ENCODE results near the gene RAPSN.
A peak's percentile ranks its signal among the peaks of the same experiment; 100 is the strongest.

RAPSN gene

DNA sequence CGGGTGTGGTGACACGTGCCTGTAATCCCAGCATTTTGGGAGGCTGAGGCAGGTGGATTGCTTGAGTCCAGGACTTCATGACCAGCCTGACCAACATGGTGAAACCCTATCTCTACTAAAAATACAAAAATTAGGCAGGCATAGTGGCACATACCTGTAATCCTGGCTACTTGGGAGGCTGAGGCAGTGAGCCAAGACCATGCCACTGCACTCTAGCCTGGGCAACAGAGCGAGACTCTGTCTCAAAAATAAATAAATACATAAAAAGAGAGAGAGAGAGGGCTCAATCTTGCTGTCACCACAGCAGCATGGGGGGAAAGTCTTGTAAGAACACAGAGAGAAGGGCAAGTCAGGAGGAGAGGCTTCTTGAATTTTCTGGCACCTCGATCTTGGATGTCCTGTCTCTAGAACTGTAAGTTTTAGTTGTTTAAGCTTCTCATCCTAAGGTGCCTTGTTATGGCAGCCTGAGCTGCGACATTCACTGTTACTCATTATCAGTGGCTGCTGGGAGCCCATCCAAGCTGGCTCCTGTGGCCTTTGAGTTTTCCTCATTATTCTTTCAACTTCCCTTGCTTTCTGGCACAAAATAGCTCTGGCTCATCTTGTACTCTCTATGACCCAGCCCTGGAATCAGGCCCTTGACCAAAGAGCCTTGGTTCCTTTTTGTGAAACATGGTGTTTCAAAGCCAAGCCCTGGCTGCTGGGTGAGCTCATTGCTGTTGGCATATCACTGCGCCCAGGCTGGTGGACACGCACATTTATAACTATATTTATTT, 14.7 kb downstream of the RAPSN start:
- no peak for DNase-seq
- no peak for TF ChIP-seq POLR2A (IDR thresholded peaks at IDR 0.05; ENCODE audit: low read length)
- TF ChIP-seq GATA1 (IDR thresholded peaks at IDR 0.05; ENCODE audit: low read depth, low read length), result no peak

DNA sequence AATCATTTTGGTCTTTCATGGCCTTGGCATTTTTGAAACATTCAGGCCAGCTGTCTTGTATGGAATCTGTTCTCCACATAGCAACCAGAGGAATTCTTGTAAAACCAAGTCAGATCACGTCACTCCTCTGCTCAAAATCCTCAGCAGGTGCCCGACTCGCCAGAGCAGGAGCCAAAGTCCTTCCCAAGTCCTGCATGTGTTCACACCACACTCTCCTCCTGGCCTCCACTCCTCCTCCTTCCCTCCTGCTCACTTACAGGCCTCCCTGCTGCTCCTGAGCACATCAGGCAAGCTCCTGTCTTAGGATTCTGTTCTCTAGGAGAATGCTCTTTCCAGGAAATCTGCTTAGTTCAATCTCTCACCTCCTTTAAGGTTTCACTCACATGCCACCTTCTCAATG, 15.8 kb downstream of the RAPSN start:
- DNase-seq, result no peak
- no peak for TF ChIP-seq GATA1 (IDR thresholded peaks at IDR 0.05; ENCODE audit: low read depth, low read length)
- TF ChIP-seq POLR2A (IDR thresholded peaks at IDR 0.05; ENCODE audit: low read length), result no peak

DNA sequence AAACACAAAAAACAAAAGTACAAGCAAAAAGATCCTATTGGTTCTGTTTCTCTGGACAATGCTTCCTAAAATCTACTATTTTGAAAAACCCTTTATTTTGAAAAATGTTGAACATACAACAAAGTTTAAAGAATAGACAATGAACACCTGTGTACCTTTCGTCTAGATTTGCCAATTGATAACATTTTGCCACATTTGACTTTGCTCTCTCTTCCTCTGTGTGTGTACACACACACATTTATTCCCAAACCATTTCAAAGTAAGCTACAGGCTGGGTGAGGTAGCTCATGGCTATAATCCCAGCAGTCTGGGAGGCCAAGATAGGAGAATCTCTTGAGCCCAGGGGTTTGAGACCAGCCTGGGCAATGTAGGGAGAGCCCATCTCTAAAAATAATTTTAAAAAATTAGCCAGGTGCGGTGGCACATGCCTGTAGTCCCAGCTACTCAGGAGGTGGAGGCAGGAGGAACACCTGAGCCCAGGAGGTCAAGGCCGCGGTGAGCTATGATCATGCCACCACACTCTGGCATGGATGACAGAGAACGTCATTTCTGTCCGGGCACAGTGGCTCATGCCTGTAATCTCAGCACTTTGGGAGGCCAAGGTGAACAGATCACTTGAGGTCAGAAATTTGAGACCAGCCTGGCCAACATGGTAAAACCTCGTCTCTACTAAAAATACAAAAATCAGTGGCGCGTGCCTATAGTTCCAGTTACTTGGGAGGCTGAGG, 17.4 kb downstream of the RAPSN start:
- peak in 1 of 2 experiments; percentile 18 for DNase-seq
- TF ChIP-seq POLR2A (IDR thresholded peaks at IDR 0.05; ENCODE audit: low read length) (no peak), GATA1 (IDR thresholded peaks at IDR 0.05; ENCODE audit: low read depth, low read length) (no peak)

DNA sequence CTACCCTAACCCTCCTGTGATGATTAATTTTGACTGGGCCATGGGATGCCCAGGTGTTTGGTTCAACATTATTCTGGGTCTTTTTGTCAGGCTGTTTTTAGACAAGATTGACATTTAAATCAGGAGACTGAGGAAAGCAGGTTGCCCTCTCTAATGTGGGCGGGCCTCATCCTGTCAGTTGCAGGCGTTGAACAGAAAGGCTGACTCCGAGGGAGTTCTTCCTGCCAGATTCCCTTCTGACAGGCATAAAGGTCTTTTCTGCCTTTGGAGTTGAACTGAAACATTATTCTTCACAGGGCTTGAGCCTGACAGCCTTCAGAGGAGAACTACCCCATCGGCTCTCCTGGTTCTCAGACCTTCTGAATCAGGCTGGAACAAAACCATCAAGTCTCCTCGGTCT, 18.4 kb downstream of the RAPSN start:
- no peak for DNase-seq
- TF ChIP-seq POLR2A (IDR thresholded peaks at IDR 0.05; ENCODE audit: low read length) (no peak), GATA1 (IDR thresholded peaks at IDR 0.05; ENCODE audit: low read depth, low read length) (no peak)

DNA sequence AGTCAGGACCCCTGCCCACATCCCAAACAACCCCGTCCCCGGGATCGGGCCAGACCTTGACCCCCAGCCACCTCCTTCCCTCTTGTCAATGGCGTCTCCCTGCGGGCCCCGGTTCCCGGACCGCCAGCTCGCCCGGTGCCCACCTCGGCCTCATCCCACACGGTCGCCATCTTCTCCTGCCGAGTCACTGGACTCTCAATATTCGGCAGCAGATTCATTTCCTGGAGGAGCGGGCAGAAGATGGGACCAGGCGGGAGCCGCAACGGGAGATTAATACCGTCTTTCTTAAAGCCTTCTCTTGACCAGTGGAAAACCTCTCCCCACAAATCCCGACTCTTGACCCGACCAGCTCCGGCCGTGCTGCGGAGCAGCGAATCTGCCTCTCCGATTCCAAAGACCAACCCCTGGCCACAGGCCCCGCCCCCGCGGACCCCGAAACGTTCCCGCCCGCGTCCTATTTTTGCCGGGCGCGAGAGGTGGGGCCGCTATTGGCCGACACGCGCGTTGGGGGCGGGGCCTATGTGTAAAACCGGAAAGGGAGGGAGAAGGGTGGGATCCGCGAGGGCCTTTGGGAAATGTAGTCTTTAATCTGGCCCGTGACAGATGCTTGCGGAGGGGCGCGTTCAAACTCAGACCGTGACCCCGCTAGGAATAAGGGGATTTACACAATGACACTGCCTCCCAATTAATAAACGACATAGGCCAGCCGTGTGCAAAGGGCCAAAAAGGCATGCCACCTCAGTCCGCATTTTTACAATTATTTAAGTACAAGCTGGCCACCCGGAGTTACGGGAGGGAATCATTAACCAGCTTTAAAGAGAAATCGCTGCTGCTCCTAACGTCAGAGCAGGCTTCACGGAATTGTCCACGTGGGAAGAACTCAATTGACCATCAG, 22.6 kb downstream of the RAPSN start, which contains the start of gene PSMC3:
Gene PSMC3, minus strand, starts transcription at position 378 of the 895 bp plus-strand sequence. Its CDS starts 160 bp downstream, at position 218.
- peak; percentile 97 to 99 for DNase-seq
- peak; percentile 83 for TF ChIP-seq POLR2A (IDR thresholded peaks at IDR 0.05; ENCODE audit: low read length)
- TF ChIP-seq GATA1 (IDR thresholded peaks at IDR 0.05; ENCODE audit: low read depth, low read length), result no peak

DNA sequence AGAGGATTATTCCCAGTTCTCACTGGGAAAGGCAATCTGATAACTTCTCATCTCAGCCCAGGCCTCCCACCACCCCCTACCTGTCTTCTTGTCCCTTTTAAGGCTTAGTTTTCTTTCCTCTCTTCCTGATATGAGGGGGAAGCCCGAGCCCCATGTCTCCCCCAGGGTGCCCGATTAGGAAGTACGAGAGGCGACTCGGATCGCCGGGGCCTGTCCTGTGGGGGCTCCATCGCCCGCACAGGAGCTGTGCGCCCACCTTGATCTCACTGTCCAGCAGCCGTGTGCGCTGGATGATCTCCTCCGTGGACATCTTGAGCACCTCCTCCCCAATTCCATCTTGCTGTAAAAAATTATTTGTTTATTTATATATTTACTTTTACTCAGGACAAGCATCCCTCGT, 23.3 kb downstream of the RAPSN start:
- DNase-seq, result no peak
- TF ChIP-seq POLR2A (IDR thresholded peaks at IDR 0.05; ENCODE audit: low read length), result no peak
- TF ChIP-seq GATA1 (IDR thresholded peaks at IDR 0.05; ENCODE audit: low read depth, low read length), result no peak

DNA sequence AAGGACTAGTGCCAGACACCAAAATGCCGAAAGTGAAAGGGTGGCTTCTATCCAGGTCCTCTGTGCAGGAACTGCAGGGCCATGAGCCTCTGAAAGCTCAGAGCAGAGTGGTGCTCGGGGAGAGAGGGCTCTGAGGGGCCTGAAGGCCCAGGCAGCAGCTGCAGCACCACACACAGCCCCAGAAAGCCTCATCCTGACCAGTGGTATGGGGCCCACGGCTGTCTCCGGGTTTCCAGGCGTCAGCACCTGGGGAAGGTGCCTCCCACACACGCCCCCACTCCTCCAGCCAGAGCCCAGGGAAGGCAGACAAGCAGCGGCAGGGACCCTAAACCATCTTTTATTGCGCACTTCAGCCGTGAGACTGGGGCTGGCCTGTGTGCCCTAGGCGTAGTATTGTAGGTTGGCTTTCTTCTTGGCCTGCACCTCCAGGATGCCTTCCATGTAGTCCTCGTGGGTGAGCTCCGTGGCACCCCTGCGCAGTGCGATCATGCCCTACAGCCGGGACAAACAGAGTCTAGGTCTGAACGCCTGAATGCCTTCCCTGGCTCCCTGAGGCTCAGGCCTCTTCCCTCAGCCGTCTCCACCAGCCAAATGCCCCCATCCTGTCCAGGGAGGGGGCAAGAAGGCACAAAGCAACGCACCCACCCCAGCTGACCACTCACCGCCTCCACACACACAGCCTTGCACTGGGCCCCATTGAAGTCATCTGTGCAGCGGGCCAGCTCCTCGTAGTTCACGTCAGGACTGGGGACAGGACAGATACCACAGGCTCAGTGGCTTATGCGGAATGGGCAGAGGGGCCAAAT, 30.3 kb downstream of the RAPSN start:
- DNase-seq, result no peak
- no peak for TF ChIP-seq POLR2A (IDR thresholded peaks at IDR 0.05; ENCODE audit: low read length)
- no peak for TF ChIP-seq GATA1 (IDR thresholded peaks at IDR 0.05; ENCODE audit: low read depth, low read length)

DNA sequence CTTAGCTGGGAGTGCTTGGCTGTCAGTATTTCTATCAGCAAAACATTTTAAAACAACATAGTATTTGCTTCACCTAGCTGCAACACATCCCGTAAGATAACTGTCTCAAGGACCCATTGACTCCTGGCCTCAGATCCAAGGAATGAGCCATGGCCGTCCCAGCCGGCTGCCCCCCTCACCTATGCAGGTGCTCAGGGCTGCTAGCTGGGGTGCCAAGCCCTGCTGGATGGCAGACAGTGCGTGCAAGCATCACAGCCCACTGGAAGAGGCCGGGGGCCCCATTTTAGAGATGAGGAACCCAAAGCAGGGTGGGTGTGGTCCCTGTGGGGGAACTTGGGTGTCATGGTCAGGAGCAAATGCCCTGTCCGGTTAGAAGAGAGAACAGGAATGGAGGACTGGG, 31.2 kb downstream of the RAPSN start:
- no peak for DNase-seq
- TF ChIP-seq GATA1 (IDR thresholded peaks at IDR 0.05; ENCODE audit: low read depth, low read length), result no peak
- no peak for TF ChIP-seq POLR2A (IDR thresholded peaks at IDR 0.05; ENCODE audit: low read length)

DNA sequence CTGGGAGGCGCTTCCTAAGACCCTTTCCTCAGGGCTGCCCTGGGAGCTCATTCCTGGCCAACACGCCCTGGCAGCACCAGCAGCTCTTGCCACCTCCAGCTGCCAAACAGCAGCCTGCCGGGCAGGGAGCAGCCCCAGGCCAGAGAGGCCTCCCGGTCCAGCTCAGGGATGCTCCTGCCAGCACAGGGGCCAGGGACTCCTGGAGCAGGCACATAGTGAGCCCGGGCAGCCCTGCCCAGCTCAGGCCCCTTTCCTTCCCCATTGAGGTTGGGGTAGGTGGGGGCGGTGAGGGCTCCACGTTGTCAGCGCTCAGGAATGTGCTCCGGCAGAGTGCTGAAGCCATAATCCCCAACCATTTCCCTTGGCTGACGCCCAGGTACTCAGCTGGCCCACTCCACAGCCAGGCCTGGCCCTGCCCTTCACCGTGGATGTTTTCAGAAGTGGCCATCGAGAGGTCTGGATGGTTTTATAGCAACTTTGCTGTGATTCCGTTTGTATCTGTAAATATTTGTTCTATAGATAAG, 32.9 kb downstream of the RAPSN start:
- DNase-seq, result no peak
- no peak for TF ChIP-seq GATA1 (IDR thresholded peaks at IDR 0.05; ENCODE audit: low read depth, low read length)
- peak; percentile 29 for TF ChIP-seq POLR2A (IDR thresholded peaks at IDR 0.05; ENCODE audit: low read length)

DNA sequence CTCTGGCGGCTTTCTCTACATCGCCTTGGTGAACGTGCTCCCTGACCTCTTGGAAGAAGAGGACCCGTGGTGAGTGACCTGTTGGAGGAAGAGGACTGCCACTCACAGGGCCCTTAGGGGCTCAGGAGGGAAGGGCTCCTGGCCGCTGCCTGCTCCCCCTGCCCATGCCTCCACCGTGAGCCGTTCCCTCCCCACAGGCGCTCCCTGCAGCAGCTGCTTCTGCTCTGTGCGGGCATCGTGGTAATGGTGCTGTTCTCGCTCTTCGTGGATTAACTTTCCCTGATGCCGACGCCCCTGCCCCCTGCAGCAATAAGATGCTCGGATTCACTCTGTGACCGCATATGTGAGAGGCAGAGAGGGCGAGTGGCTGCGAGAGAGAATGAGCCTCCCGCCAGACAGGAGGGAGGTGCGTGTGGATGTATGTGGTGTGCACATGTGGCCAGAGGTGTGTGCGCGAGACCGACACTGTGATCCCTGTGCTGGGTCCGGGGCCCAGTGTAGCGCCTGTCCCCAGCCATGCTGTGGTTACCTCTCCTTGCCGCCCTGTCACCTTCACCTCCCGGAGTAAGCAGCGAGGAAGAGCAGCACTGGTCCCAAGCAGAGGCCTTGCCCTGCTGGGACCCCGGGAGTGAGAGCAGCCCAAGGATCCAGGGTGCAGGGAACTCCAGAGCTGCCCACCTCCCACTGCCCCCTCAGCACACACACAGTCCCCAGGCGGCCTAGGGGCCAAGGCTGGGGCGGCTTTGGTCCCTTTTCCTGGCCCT, 33.7 kb downstream of the RAPSN start:
- DNase-seq, result no peak
- TF ChIP-seq GATA1 (IDR thresholded peaks at IDR 0.05; ENCODE audit: low read depth, low read length) (no peak), POLR2A (IDR thresholded peaks at IDR 0.05; ENCODE audit: low read length) (peak; percentile 10)

DNA sequence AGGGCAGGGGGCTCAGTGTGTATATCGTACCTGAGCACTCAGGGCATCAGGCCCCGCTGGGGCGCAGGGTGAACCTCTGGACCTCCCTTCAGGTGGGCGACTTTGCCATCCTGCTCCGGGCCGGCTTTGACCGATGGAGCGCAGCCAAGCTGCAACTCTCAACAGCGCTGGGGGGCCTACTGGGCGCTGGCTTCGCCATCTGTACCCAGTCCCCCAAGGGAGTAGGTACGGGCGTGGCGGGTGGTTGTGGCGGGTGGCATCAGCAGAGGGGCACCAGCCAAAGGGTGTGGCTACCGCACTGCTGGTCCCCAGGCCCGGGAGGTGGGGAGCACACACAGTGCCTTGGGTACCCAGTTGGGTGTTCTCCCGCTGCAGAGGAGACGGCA, 34.3 kb downstream of the RAPSN start:
- TF ChIP-seq GATA1 (IDR thresholded peaks at IDR 0.05; ENCODE audit: low read depth, low read length), result no peak
- no peak for TF ChIP-seq POLR2A (IDR thresholded peaks at IDR 0.05; ENCODE audit: low read length)

More for the DNA sequence above, 34.3 kb downstream of the RAPSN start:
- DNase-seq, result no peak
